ENCODE data around the gene SLC2A10.
A peak's percentile ranks its signal among the peaks of the same experiment; 100 is the strongest.

Gene SLC2A10

DNA sequence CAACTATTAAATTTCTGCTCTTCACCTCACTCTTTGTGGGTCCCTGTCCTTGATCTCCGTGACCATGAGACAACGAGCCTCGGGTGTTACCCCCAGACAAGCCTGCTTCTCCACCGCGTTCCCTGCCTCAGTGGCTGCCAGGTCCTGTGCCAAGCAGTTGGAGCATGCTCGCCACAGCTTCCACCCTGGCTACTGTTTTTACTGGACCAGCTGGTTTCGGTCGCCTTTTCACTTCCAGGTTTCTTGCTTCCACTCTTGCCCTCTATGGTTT is 25.8 kb upstream of the SLC2A10 start:
- Histone ChIP-seq H3K36me3 (peaks cover 5 to 21% (median 15%) of the 10 kb centered on the region in 3 donors), H3K9me3 (no peaks in the 10 kb centered on the region), H3K4me1 (peaks cover 0 to 48% (median 26%) of the 10 kb centered on the region in 4 donors), H3K4me3 (peak overlapping the region; percentile 36 to 43), H3K27ac (peak overlapping the region; percentile 25 to 47), H3K27me3 (no peaks in the 10 kb centered on the region)
- TF ChIP-seq, protein P1, sequence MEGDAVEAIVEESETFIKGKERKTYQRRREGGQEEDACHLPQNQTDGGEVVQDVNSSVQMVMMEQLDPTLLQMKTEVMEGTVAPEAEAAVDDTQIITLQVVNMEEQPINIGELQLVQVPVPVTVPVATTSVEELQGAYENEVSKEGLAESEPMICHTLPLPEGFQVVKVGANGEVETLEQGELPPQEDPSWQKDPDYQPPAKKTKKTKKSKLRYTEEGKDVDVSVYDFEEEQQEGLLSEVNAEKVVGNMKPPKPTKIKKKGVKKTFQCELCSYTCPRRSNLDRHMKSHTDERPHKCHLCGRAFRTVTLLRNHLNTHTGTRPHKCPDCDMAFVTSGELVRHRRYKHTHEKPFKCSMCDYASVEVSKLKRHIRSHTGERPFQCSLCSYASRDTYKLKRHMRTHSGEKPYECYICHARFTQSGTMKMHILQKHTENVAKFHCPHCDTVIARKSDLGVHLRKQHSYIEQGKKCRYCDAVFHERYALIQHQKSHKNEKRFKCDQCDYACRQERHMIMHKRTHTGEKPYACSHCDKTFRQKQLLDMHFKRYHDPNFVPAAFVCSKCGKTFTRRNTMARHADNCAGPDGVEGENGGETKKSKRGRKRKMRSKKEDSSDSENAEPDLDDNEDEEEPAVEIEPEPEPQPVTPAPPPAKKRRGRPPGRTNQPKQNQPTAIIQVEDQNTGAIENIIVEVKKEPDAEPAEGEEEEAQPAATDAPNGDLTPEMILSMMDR (IDR thresholded peaks at IDR 0.05): no peak
- intact Hi-C loops (cut with DNase I; ENCODE audit: low total_unique reads): loop anchor here (10.0 kb wide), 1 partner anchor 549 kb away; no protein-coding TSS in a partner anchor
- DNase-seq: no peak

DNA sequence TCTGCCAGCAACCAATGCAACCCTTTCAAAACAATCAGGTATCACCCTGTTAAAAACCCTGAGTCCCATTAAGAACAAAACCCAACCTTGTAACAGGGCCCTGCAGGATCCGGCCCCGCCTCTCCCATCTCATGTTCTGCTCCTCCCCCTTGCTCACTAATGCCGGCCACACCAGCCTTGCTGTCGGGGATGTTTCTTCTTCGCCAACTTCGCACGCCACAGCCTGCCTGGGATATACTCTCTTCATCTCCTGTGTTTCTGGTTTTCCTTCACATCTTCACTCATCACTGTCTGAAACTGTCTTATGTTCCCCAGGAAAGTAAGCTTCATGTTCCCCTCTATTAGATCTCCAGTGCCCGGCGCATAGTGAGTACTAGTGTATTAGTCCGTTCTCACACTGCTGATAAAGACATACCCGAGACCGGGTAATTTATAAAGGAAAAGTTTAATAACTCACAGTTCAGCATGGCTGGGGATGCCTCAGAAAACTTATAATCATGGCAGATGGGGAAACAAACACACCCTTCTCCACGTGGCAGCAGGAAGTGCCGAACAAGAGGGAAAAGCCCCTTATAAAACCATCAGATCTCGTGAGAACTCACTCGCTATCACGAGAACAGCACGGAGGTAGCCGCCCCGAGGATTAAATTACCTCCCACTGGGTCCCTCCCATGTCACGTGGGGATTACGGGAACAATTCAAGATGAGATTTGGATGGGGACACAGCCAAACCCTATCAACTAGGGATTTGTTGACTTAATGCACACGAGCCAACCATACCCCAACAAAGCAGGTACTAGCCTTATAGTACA is 25.3 kb upstream of the SLC2A10 start:
- H3K27ac ChIP-seq: peak overlapping the region; percentile 25 to 47
- peak overlapping the region; percentile 36 to 43 for H3K4me3 ChIP-seq
- intact Hi-C loops (cut with DNase I; ENCODE audit: low total_unique reads): loop anchor here (10.0 kb wide), 1 partner anchor 549 kb away; no protein-coding TSS in a partner anchor
- peaks cover 0 to 49% (median 26%) of the 10 kb centered on the region in 4 donors for H3K4me1 ChIP-seq
- peak; percentile 44 to 70 for DNase-seq
- H3K9me3 ChIP-seq: no peaks in the 10 kb centered on the region
- TF ChIP-seq, protein P1 (IDR thresholded peaks at IDR 0.05): no peak
- no peaks in the 10 kb centered on the region for H3K27me3 ChIP-seq
- H3K36me3 ChIP-seq: peaks cover 5 to 21% (median 15%) of the 10 kb centered on the region in 3 donors

DNA sequence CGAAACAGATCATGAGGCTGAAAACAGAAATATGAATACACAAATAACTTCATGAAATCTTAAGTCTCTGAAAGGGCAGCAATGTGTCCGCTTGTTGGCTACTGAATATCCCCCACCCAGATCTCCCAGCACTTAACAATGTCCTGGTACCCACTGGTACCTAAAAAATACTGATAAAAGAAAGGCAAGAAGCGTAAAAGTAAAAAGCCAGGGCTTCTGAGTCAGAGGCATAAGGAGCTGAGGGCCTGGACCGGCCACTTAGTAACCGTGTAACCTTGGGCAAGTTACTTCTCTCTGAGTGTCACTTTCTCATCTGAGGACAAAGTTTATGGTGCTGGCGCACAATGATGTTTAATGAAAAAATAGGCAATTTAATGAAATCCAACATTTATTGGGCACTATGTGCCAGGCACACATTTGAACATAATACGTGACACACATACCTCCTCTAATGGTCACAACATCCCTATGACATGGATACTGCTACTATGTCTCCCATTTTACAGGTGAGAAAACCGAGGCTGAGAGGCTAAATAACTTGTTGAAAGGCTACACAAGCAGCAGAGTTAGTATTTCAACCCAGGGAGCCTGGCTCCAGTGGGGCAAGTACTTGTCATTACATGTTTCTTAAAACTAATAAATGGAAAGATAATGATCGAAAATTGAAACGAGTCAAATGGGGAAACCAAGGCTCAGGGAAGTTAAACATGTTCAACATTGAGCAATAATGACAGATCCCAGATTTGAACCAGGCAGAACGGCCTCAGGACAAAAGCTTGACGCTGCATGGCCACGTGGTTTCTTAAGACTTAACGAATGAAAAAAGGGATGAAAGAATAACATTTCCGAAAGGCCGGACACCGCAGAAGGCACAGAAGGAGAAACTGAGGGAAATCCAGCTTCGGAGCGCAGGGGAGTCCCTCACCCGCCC is 21.0 kb upstream of the SLC2A10 start:
- intact Hi-C loops (cut with DNase I; ENCODE audit: low total_unique reads): loop anchor here (10.0 kb wide), 1 partner anchor 554 kb away; no protein-coding TSS in a partner anchor

DNA sequence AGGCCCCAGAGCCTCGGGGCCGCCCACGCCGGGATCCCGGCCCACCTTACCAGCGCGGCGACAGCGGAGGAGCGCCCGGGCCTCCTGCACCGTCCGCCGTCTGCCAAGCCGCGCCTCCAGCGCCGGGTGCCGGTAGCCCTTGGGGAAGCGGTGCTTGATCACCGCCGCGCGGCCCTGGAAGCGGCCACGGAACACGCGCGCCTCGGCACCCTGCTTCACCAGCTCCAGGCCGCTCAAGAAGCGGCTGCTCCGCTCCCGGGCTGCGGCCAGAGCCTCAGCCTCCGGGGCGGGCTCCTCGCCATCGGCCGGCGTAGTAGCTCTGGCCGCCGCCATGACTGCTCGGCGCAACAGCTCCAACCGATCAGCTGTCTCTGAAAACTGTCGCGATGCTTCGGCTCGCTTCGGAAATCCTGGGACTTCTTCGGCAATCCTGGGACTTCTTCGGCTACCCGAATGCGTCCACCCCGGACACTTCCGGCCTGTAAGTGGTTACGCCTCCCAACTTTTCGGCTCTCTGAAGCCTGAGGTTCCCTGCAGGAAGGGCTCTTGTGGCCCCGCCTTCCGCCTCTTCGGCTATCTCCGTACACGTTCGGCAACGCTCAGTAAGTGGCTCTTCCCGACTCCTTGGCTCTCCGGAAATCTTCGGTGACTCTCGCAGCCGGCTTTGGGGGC is 20.2 kb upstream of the SLC2A10 start, which contains the start of gene TP53RK:
Gene TP53RK, minus strand, starts transcription at position 363 of the 672 bp plus-strand sequence. Its CDS starts 30 bp downstream, at position 333.
- Histone ChIP-seq H3K9me3 (no peaks in the 10 kb centered on the region), H3K4me3 (peak within 1 kb of the TSS; percentile 76 to 92), H3K27ac (peak within 1 kb of the TSS; percentile 89 to 94), H3K4me1 (peaks cover 0 to 38% (median 17%) of the 10 kb centered on the region in 4 donors), H3K36me3 (peaks cover 5 to 15% (median 11%) of the 10 kb centered on the region in 3 donors), H3K27me3 (no peaks in the 10 kb centered on the region)
- TF ChIP-seq, protein P1 (IDR thresholded peaks at IDR 0.05): peak; percentile 56 to 65
- intact Hi-C loops (cut with DNase I; ENCODE audit: low total_unique reads): loop anchor here (10.0 kb wide), 1 partner anchor 554 kb away; no protein-coding TSS in a partner anchor
- DNase-seq: peak; percentile 99 to 100

More for the DNA sequence above, 21.0 kb upstream of the SLC2A10 start:
- Histone ChIP-seq H3K27ac (peak overlapping the region; percentile 89 to 94), H3K27me3 (no peaks in the 10 kb centered on the region), H3K4me3 (peak overlapping the region; percentile 76 to 92), H3K36me3 (peaks cover 5 to 15% (median 11%) of the 10 kb centered on the region in 3 donors), H3K9me3 (no peaks in the 10 kb centered on the region), H3K4me1 (peaks cover 0 to 43% (median 23%) of the 10 kb centered on the region in 4 donors)
- TF ChIP-seq, protein P1 (IDR thresholded peaks at IDR 0.05): no peak
- peak in 1 of 2 donors; percentile 38 for DNase-seq

DNA sequence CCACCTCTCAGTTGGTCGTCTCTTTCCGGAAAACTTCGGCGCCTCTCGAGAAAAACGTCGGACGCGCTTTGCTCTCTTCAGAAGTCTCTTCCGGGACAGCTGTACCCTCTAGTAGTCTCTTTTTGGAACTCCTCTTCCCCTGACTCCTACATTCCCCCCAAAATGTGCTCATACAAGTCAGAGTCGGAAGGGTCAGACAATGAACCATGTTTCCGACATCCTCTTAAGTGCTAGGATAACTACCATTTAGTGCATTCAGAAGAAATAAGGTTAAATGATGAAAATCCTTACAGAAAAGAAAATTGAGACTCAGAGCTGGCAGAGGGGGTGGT is 19.7 kb upstream of the SLC2A10 start:
- Histone ChIP-seq H3K4me1 (peaks cover 0 to 33% (median 16%) of the 10 kb centered on the region in 4 donors), H3K27ac (peak overlapping the region; percentile 89 to 94)
- intact Hi-C loops (cut with DNase I; ENCODE audit: low total_unique reads): loop anchor here (10.0 kb wide), 1 partner anchor 555 kb away; no protein-coding TSS in a partner anchor

More for the DNA sequence above, 19.7 kb upstream of the SLC2A10 start:
- peak overlapping the region; percentile 76 to 92 for H3K4me3 ChIP-seq
- TF ChIP-seq, protein P1 (IDR thresholded peaks at IDR 0.05): no peak
- peaks cover 5 to 15% (median 11%) of the 10 kb centered on the region in 3 donors for H3K36me3 ChIP-seq
- H3K9me3 ChIP-seq: no peaks in the 10 kb centered on the region
- DNase-seq: no peak
- H3K27me3 ChIP-seq: no peaks in the 10 kb centered on the region
